Measurements from ENCODE around the gene DUSP14. TPM values are rescaled to one million over a fixed set of nuclear protein-coding genes. Genes with fewer than 3 reads are reported as not detected.

DUSP14 gene
- total RNA-seq = 24.3 and 168 TPM in 2 replicates

GRCh38 chr17:37489197-37490001 lies at the start of gene DUSP14:
DUSP14 (plus strand) TSS chr17:37489891; CDS start chr17:37512273, 22,382 bp downstream.

Other genes starting within 250 kb of the DUSP14 start
- not detected in 2 replicates for gene C17orf78, start 113.9 kb upstream of the DUSP14 start, total RNA-seq
- gene ACACA, start 83.1 kb upstream of the DUSP14 start, total RNA-seq = 27.1 and 49.9 TPM in 2 replicates
- gene TADA2A, start 83.0 kb upstream of the DUSP14 start, total RNA-seq = 18.8 and 19.2 TPM in 2 replicates
- gene SYNRG, start 119.5 kb downstream of the DUSP14 start, total RNA-seq = 11.6 and 17.7 TPM in 2 replicates
- 14.5 and 21.1 TPM in 2 replicates for gene DDX52, start 153.6 kb downstream of the DUSP14 start, total RNA-seq

Data from placental epithelial cell (primary cell).